ENCODE results near the gene DNAJC12.
"Not testable (repeated sequence)": the region's sequence is repeated elsewhere in the genome, so short reads cannot be mapped to it uniquely, and the experiment has no call there.

The DNAJC12 gene

GRCh38 chr10:67790534-67791408, 47.2 kb downstream of the DNAJC12 start:
- peak; percentile 70 for DNase-seq

GRCh38 chr10:67789769-67790168, 48.2 kb downstream of the DNAJC12 start:
- DNase-seq: no peak

DNA sequence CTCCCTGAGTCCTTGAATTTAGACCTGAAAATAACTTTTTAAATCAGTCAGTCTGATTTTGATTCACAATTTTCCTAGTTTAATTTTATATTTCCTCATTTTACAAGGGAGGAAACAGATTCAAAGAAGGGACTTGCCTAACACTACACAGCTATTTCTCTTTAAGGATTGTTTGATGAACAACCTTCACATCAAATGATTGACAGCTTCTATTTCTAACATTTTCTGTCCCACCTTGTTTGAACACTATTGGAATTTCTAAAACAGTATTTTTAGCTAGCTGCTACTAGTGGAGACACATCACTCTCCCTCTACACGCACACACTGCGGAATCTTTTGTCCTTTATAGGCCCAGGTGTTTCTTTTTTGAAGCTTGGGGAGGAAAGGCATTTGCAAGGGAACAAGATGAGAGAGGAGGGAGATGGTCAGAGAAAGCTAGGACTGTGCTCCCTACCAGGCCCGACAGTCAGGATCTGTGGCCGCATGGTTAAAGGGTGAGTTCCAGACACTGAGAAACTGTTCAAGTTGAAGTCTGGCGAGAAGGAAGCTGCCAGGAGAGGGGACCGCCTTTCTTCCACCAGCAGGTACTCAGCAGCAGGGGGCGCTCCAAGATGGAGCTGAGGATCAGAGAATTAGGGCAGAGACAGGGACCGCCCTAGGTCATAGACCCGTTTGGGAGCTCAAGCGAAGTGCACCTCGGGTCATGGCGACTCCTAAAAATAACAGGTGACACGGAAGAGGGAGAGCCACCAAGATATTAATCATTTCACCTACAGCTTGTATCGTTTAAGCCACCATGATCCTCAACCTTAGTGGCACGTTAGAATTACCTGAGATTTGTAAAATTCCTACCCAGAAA, 49.7 kb downstream of the DNAJC12 start:
- no peak for DNase-seq

- DNase-seq: no peak
Observed at GRCh38 chr10:67785098-67785497, 52.9 kb downstream of the DNAJC12 start.

DNA sequence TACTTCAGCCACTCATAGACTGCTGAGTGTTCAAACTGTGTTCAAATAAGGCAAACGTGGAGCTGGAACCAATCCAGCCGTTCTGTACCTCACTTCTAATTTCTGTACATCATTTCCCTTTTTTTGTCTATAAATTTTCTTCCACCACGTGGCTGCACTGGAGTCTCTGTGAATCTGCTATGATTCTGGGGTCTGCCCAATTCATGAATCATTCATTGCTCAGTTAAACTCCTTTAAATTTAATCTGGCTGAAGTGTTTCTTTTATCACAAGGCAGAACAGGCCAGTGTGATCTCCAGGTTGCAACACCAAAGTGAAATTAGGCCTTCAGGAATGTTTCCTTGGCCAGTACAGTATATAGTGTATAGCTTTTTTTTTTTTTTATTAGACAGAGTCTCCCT, 53.5 kb downstream of the DNAJC12 start:
- peak; percentile 40 for DNase-seq

- no peak for DNase-seq
Observed at GRCh38 chr10:67783606-67784294, 54.2 kb downstream of the DNAJC12 start.

DNA sequence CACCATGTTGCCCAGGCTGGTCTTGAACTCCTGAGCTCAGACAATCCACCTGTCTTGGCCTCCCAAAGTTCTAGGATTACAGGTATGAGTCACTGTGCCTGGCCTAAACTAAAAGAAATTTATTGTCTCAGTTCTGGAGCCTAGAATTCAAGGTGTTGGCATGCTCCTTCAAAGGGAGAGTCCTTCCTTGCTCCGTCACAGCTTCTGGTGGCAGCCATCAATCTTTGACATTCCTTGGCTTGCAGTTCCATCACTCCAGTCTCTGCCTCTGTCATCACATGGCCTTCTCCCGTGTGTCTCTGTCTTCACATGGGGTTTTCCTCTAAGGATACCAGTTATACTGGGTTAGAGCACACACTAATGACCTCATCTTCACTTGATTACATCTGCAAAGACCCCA, 55.5 kb downstream of the DNAJC12 start:
- DNase-seq: no peak

GRCh38 chr10:67780759-67781538, 57.0 kb downstream of the DNAJC12 start:
- DNase-seq: no peak

DNA sequence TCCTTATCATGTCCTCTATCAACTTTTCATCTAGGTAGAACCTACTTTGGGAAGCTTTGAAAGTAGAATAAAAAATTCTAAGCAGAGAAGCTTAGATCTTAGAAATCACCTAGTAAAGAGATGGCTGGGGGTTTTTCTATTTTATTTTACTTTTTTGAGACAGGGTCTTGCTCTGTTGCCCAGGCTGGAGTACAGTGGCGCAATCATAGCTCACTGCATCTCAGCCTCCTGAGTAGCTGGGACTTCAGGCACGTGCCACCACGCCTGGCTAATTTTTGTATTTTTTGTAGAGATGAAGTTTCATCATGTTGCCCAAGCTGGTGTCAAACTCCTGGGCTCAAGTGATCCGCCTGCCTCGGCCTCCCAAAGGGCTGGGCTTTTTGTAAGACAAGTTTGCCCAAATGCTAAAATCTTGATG, 57.8 kb downstream of the DNAJC12 start:
- DNase-seq: not testable (repeated sequence)

GRCh38 chr10:67779465-67780203, 58.4 kb downstream of the DNAJC12 start:
- DNase-seq: peak; percentile 74

GRCh38 chr10:67776371-67776770, 61.6 kb downstream of the DNAJC12 start:
- no peak for DNase-seq

GRCh38 chr10:67775279-67775678, 62.7 kb downstream of the DNAJC12 start:
- DNase-seq: no peak

DNA sequence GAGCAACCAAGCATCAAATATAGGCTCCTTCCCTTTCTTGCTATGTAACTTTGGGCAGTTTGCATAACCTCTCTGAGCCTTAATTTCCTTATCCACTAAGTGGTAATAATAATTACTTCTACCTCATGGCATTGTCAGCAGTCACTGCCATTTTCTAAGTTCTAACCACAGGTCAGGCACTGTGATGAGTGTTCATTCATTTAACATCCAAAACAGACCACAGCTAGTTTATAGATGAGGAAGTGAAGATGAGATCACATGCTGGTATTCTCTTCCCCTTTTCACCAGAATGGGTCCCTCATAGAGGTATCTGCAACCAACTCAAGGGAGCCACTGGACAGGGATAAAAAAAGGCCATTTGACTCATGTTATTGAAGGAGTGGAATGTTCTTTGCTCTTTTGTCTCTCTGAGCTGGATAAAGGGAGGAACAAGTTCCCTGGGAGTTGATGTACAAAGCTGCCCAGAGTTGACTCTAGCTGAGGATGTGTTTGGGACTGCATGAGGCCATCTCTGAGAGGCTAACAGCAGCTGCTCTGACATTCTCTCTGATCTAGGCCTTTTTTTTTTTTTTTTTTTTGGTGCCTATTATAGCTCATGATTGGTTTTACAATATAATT, 65.0 kb downstream of the DNAJC12 start:
- DNase-seq: peak; percentile 27

GRCh38 chr10:67772151-67772550, 65.8 kb downstream of the DNAJC12 start:
- no peak for DNase-seq

- DNase-seq: no peak
Observed at GRCh38 chr10:67771200-67771599, 66.8 kb downstream of the DNAJC12 start.

DNA sequence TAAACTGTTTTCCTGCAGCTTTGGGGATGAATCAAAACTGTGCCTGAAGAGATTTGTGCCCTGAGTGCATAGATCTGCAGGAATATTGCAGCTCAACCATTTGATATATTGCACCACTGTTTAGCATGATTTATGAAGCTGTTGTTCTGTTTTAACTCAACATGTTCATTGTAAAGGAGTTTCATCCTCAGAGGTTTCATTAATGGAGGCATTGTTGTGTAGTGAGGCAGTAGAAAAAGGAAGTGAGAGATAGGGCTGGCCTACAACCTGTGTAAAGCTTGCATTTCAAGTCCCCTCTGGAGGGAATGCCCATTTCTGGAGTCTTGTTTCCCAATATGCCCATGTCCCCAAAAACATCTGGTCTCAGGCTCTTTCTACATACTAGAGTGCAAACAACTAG, 67.5 kb downstream of the DNAJC12 start:
- no peak for DNase-seq

DNA sequence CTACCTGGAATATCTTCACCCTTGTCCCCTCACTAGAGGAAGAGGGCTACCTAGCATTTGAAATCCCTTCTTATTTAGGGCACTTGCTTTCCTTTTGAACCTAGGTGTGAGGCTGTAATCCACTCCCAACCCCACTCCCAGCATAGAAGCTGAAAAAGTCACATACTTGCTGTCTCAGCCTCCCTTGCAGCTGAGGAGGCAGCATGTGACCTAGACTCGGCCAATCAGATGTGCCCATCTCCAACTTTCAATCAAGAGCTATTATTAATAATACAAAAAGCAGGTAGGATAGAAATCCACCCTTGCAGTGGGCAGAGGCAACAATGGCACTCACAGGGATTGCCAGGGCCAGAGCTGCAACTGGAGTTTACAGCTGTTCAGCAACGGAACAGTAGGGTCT, 70.7 kb downstream of the DNAJC12 start:
- no peak for DNase-seq

GRCh38 chr10:67764012-67764822, 73.8 kb downstream of the DNAJC12 start:
- peak; percentile 94 for DNase-seq

DNA sequence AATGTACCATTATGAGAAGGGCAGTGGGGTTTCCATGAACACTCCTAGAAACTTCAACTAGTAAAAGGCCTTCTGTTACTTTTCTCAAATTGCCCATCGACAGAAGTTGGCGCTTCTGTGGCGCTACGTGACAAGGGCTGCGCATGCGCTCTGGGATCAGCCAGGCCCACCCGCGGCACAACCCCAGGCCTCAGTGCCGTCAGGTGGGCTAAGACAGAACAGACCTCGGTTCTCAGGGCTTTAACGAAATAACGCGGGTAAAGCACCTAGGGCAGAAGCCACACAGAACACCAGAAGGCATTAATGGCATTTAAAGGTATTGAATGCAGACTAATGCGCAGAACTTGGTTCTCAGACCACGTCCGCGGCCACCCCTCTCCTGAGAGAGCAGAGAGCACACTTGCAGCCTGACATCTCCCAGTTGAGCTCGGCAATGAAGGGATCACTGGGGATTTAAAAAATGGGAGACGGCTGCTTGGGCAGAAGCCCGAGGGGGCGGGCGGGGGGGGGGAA, 74.4 kb downstream of the DNAJC12 start:
- peak; percentile 68 for DNase-seq

DNA sequence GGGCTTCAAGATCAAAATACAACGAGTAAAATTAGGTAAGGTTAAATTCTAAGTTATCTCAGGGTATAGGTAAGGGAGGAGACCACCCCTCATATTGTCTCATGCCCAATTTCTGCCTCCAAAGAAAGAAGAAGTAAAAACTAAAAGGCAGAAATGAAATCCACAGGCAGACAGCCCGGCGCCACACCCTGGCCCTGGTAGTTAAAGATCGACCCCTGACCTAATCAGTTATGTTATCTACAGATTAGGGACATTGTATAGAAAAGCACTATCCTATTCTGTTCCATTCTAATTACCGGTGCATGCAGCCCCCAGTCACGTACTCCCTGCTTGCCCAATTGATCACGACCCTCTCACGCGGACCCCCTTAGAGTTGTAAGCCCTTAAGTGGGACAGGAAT, 75.4 kb downstream of the DNAJC12 start:
- not testable (repeated sequence) for DNase-seq
